GM19035 (cell line): ENCODE measurements around the gene GOLGB1.
"Not testable (repeated sequence)": the region's sequence is repeated elsewhere in the genome, so short reads cannot be mapped to it uniquely, and the experiment has no call there.

ENCODE experiments used
- ATAC-seq: cut with Tn5 transposase; IDR thresholded peaks from one replicate; pipeline ENCODE4 v1.9.1; 2021; ENCODE audit not compliant: unreplicated experiment

GOLGB1 gene, protein sequence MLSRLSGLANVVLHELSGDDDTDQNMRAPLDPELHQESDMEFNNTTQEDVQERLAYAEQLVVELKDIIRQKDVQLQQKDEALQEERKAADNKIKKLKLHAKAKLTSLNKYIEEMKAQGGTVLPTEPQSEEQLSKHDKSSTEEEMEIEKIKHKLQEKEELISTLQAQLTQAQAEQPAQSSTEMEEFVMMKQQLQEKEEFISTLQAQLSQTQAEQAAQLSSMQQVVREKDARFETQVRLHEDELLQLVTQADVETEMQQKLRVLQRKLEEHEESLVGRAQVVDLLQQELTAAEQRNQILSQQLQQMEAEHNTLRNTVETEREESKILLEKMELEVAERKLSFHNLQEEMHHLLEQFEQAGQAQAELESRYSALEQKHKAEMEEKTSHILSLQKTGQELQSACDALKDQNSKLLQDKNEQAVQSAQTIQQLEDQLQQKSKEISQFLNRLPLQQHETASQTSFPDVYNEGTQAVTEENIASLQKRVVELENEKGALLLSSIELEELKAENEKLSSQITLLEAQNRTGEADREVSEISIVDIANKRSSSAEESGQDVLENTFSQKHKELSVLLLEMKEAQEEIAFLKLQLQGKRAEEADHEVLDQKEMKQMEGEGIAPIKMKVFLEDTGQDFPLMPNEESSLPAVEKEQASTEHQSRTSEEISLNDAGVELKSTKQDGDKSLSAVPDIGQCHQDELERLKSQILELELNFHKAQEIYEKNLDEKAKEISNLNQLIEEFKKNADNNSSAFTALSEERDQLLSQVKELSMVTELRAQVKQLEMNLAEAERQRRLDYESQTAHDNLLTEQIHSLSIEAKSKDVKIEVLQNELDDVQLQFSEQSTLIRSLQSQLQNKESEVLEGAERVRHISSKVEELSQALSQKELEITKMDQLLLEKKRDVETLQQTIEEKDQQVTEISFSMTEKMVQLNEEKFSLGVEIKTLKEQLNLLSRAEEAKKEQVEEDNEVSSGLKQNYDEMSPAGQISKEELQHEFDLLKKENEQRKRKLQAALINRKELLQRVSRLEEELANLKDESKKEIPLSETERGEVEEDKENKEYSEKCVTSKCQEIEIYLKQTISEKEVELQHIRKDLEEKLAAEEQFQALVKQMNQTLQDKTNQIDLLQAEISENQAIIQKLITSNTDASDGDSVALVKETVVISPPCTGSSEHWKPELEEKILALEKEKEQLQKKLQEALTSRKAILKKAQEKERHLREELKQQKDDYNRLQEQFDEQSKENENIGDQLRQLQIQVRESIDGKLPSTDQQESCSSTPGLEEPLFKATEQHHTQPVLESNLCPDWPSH (N-terminal part only)

DNA sequence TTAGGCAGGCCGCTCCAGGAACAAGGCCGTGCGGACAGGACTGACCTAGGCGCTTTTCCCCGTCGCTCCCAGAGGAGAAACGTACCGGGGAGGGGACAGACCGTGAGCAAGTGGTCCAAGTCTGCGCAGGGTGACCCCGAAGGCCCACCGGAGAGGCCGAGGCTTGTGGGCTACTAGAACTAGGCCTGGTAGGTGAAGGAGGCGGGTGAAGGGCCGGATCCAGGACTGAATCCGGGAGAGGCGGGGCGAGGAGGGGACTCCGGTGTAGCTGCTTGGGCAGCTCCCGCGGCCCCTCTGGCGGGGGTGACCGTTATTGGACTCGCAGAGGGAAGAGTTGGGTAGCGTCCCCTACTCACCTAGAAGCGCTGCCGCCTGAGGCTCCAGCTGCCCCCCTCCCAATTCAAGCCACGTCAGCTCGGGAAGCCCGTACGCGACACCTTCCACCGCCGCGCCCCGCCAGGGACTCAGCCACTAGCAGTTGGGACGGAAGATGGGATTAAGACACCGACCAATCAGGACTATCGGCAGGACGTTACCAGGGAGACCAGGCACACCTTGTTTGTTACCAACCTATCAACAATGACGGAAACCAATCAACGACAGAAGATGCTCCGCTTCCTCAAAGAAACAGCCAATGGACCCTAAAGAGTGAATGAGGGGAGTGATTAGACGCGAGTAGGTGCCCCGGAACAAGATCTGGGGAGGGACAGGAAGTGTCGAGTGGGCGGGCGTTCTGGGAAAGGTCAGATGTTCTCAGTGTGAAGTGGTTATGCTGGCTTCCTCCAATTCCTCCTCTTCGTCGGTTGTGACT is at the start of gene GOLGB1:
Gene GOLGB1, minus strand, starts transcription at position 466 of the 811 bp plus-strand sequence. CDS start 18,770 bp downstream, outside the sequence.
- peak; percentile 97 for ATAC-seq

DNA sequence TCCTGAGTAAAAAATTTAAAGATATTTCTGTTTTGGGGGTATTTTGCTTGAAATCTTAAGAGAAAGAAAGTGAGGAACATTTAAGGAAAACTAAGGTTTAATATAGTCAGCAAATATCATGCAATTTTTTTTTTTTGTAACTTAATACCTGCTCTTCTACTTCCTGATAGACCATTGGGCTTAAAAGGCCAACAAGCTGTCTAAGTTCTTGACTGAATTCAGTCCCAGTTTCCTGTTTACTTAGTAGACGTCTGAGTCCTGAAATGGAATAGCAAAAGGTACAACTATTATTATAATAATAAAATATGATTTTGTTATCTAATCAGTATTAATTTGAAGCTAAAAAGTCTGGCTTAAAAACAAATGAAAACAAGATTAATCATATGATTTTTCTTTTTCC is 47.4 kb upstream of the GOLGB1 start:
- no peak for ATAC-seq

DNA sequence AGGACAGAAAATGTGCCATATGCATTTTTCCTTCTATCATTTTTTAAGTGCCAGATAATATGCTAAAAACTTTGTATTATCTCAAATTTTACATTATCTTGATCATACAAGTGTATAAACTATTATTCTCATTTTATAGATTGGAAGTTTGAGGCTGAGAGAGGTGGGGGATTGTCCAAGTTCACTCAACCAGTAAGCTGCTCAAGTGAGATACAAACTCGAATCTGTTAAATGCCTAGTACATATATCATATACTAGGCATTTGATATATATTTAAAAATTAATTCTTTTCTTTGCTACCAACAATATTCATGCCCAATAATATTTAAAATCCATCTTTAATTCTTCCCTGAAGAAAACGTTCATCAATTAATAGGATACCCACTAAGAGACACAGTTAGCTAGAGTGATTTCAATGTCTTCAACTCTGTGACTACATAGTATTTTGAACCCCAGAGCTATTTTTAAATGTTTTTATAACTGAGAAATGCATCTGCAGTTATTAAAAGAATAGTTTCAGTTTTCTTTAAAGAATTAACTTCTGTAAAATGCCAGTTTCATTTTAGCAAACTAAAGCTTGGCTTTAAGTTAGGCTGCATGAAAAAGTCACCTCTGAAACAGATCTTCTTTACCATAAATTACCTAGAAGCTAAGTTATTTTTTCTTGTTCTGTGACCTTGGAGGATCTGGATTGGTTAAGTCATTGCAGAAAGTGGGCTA is 44.9 kb upstream of the GOLGB1 start:
- peak; percentile 46 for ATAC-seq

DNA sequence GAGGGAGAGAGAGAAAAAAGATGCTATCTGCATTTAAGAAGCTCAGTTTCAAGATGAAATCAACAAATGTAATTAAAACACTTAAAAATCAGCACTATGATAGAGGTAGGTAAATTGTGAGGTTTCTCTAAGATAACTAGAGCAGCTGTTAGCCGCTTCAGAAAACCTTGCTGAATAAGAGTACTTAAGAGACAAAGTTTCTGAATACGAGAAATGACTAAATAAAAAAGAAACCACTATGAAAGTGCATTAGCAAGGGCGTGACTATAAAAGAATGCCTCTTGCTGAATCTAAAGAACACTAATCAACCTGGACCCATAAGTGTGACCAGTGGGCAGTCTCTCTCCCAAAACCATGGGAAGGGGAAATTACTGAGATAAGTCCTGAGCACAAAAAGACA is 43.5 kb upstream of the GOLGB1 start:
- ATAC-seq = peak; percentile 65

DNA sequence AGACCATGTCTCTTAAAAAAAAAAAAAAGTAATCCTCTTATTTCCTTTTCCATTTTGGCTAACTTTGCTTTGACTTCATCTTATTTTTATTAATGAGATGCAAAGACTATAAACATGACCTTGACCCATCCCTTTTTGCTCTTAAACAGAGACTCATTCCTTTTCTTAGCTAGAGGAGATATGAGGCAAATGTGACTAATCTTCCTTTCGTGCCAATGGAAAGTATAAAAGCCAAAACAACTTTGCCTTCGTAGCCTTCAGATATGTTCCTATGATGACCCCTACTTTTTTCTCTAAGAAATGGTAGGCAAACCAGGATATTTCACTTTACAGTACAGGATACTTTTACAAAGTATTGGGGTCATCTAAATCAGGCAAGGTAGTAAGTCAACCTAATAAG is 36.9 kb upstream of the GOLGB1 start:
- no peak for ATAC-seq

DNA sequence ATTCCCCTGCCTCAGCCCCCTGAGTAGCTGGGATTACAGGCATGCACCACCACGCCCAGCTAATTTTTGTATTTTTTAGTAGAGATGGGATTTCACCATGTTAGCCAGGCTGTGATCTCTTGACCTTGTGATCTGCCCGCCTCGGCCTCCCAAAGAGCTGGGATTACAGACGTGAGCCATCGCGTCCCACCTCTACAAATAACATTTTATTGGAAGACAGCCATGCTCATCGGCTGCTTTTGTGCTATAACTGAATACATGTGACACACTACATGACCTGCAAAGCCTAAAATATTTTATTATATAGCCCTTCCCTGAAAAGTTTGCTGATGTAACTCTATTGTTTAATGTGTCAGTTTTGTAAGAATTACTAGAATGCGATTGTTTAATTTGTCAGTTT is 33.2 kb upstream of the GOLGB1 start:
- ATAC-seq = not testable (repeated sequence)

DNA sequence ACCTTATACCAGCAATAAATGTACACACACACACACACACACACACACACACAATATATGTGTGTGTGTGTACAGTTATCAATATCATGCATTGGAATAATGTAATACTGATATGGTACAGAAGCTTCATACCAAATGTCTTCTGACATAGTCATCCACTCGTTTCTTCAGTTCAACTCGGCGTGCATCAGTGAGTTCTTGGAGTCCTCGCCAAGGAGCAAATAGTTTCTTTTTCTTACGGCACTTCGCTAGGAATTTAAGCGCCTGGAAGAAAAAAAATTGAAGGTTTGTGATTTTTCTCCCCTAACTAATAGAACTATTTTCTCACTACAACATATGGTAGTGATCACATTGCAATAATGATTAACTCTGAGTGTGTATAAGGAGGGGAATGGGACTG is 32.1 kb upstream of the GOLGB1 start:
- no peak for ATAC-seq

DNA sequence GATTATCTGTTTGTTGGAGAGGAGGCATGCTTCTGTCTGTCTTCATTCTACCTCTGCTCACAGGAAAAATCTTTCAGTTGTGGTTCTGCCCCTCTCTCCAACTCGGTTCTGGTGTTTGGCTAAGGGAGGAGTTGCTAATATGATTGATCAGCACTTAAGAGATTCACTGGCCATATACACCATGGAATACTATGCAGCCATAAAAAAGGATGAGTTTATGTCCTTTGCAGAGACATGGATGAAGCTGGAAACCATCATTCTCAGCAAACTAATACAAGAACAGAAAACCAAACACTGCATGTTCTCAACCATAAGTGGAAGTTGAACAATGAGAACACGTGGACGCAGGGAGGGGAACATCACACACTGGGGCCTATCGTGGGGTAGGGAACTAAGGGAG is 25.6 kb upstream of the GOLGB1 start:
- not testable (repeated sequence) for ATAC-seq

DNA sequence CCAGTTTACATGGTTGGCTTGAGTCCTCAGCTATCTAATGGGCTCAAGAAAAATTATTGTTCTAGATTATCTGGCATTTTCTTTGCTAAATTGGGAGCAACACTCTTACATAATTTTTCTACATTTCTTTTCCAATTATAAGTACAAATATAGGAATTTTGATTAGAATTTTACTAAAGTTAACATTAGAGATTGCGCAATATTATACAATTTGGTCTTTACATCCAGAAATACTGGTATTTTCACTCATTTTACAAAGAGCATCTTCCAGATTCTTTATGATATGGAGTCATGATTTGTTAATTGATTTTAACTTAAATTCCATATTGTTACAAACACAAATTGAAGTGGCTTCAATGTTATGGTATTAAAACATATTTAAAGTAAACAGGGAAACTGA is 19.7 kb upstream of the GOLGB1 start:
- ATAC-seq = no peak

DNA sequence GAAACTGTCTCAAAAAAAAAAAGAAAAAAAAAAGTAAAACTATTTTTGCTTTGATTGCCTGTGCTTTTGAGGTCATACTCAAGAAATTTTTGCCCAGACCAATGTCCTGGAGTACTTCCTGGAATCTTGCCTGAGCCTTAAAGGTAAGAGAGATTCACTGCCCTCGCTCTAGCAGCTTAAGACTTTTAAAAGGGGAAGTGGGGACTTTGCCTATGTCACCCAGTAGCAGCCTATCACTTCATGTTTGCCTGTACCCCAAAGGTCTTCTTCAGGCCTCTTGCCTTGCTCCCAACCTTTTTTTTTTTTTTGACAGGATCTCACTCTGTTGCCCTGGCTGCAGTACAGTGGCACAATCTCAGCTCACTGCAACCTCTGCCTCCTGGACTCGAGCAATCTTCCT is 18.9 kb upstream of the GOLGB1 start:
- ATAC-seq = no peak

DNA sequence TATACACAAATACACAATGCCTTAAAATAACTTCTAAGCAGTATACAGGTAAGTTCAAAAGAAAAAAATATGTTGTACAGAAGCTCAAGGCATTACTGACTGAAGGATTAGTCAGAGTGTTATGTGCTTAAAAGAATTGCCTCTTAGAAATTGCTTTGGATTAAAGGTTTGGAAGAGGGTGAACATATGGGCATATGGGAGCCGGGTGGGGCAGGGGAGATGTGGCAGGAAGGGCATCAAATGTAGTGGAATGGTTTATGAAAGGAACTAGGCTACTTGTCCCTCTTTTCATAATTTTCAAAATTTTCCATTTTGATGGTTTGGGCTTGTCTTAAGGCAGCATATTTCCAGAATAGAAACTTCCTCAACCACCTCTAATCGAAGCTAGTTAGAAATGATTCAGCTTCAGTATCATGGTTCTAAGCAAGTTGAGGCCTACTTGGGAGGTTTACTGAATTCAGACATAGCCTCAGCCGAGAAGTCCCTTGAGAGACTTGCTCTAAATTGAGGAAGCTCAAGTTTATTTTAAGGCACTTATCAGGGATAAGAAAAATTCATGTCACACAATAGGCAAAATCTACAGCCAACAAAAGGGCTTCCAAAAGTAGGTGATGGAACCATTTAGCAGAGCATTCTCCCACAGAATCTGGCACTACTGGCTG is 10.1 kb upstream of the GOLGB1 start:
- no peak for ATAC-seq

DNA sequence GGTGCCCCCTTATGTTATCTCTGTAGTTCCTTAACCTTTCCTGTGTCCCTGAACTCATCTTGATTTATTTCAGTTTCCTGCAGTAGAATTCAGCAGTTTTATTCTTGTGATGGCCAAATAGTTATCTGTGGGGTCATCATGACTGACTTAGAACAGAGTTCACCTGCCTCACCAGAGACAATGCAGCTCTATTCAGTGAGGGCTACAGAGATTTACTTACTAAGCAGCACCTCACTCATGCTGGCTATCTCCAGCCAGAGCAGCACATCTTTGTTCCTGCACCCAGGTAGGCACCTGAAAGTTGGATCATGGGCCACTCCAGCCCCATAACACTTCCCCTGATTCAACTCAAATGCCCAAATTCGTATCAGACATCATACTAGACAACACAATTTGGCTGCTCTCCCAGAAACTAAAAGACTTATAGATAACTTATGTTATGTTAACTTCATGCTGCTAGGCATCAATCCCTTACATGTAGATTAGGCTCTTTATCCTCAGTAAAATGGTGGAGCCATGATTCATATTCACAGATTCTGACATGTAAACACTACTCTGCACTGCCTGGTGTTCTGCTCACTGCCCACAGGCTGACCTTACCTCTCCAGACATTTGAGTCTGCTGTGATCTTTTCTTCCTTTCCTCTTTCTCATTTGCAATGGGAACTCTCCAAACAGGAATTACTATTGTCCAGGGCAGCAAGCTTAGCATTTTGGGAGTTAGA is 9.3 kb upstream of the GOLGB1 start:
- ATAC-seq = no peak

DNA sequence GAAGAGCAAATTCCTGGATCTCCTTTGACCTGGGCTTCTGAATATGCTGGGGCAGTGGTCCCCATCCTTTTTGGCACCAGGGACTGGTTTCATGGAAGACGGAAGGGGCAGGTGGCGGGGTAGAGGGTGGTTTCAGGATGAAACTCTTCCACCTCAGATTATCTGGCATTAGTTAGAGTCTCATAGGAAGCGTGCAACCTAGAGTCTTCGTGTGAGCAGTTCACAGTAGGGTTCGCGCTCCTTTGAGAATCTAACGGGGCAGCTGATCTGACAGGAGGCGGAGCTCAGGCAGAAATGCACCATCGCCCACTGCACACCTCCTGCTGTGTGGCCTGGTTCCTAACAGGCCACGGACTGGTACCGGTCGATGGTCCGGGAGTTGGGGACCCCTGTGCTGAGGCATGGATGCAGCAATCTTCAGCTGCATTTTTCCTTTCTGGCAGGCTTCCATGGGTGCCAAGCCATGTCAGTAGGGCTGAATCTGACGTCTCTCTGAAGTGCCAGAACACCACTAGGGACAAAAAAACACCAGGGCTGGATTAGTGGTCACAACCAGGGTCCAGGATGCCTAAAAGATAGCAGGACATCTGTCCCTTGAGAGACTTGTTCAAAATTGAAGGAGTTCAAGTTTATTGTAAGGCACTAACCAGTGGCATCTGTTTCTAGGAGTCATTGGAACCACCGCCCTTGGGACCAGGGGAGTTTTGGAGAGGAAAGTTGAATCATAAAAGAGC is 8.4 kb upstream of the GOLGB1 start:
- no peak for ATAC-seq

DNA sequence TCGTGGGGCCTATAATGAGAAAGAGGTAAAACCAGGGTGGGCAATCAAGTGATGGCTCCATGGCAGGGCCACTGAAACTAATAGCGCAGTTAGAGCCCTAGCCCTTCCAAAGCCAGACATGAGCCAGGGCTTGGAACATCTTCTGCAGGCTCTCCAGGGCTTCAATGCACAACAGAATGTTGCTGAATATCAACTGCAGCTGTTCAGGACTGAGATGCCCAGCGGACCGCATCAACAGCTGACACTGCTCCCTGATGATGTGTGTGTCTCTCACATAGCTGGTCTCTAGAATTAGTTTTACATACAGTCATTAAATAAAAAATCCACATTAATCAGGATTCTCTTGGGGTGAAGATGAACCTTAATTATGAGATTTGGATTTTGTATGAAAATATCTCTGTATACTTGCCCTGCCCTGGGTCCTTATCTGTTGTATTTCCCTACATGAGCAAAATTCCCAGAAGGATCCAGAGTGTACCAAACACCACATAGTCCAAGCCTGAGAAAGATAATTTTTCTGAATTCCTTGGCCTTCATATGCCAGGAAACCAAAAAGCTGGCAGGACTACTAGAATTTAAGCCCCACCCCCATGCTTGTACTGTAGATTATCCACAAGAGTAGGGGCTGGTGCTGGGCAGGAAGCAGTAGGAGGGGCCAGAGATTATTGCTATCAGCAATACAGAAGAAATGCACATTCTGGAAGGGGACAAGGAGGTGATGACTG is 7.7 kb upstream of the GOLGB1 start:
- no peak for ATAC-seq

DNA sequence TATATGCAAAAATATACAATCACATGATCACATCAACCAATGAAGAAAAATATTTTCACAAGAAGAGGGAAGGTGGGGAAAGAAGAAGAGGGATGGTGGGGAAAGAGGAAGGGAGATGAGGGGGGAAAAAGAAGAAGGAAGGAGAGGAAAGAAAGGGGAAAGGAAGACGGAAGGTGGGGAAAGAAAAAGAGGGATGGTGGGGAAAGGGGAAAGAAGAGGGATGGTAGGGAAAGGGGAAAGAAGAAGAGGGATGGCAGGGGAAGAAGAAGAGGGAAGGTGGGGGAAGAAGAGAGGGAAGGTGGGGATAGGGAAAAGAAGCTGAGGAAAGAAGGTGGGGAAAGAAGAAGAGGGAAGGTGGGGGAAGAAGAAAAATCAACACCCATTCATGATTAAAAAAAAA is 3.2 kb upstream of the GOLGB1 start:
- no peak for ATAC-seq

DNA sequence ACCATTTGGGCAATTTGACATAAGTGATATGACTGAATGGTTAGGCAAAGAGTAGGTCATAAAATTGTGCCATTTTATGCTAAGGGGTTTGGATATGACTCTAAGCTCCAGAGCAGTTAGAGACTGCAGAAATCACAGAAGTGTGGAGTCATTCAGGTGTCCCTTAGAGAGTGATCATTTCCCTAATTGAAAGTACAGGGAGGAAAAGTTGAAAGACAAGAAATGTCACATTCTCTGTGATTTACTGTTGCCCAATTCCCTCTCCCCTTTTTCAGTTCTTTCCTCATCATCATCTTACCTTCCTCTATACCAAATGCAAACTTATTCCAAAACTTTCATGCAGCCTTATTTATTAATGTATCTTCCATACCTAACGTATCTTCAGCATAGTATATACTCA is 2.7 kb upstream of the GOLGB1 start:
- no peak for ATAC-seq

DNA sequence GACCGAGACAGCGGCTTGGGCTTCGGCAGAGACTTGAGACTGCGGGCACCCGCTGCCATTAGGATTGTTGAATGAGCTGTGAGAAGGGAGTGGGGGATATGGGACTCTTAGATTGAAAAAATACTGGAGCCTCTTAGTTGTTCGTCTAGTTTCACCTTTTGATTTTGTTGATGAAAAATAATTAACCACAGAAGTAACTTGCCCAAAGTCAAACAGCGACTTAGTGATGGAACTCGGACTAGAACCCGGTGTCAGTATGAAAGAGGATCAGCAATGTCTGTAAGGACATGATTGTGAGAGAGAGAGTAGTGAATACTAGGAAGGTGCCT is 510 bp upstream of the GOLGB1 start:
- no peak for ATAC-seq
